Measurements from ENCODE around the gene SLC35F3. TPM values are rescaled to one million over a fixed set of nuclear protein-coding genes. Genes with fewer than 3 reads are reported as not detected.

SLC35F3 gene
- polyA plus RNA-seq, 1 of the 3 experiments (the other 2 are of a cell fraction): 0.87 TPM

DNA sequence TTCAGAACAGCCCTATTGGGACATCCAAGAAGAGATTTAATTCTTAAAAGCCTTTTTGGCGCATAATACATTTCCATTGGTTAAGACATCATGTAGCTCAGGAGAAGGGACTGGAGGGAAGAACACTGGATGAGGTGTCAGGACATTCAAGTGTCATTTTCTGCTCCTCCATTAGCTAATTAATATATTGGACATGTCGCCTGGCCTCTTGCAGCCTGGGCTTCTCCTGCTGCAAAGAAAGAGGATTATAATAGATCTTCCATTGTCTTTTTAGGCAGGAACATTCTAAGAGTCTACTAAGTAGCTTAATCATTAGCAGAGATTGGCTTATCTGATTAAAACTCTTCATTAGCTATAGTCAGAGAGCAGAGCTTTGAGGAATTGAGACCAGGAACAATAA is 317.1 kb downstream of the SLC35F3 start:
- Histone ChIP-seq H4K20me1 (ENCODE audit: insufficient read depth) (no peaks in the 10 kb centered on the region), H3K79me2 (ENCODE audit: insufficient read depth) (no peaks in the 10 kb centered on the region), H3K27ac (ENCODE audit: low read depth in 2 of 2, low read length in 1 of 2) (no peak overlapping the region), H3F3A (replicated peaks; ENCODE audit: insufficient read depth) (no peaks in the 10 kb centered on the region), H2AFZ (ENCODE audit: low read depth) (no peak overlapping the region), H3K9me2 (no peaks in the 10 kb centered on the region), H3K4me3 (ENCODE audit: low read depth in 2 of 2, low read length in 1 of 2) (no peak overlapping the region), H3K4me1 (ENCODE audit: control insufficient read depth in 1 of 2, insufficient read depth in 2 of 2, low read depth in 1 of 2, low read length in 1 of 2) (no peaks in the 10 kb centered on the region), H3K36me3 (replicated peaks in 1 of 2; ENCODE audit: control insufficient read depth in 1 of 2, insufficient read depth in 2 of 2, low read length in 1 of 2) (no peaks in the 10 kb centered on the region), H3K9ac (no peak overlapping the region), H3K9me3 (no peaks in the 10 kb centered on the region), H3K27me3 (ENCODE audit: insufficient read depth) (no peaks in the 10 kb centered on the region), H3K4me2 (no peak overlapping the region)
- 71% methylated on average over 2 of the region's 2 CpGs for WGBS (ENCODE audit: low lambda C conversion rate)
- POLR2A ChIA-PET: no interaction called here
- CTCF ChIA-PET: interaction anchor here (1.1 to 1.6 kb wide), 4 partner anchors 8 to 89 kb away, joined by 3 to 7 read pairs (median 4); no protein-coding TSS in a partner anchor
- DNase-seq: no peak
- TF ChIP-seq CHD2 (IDR thresholded peaks at IDR 0.05; ENCODE audit: low read length, partially characterized antibody) (no peak), FOXJ3 (CRISPR knock-in tag; IDR thresholded peaks at IDR 0.05) (no peak), ELF1 (IDR thresholded peaks at IDR 0.05) (no peak), RXRA (IDR thresholded peaks at IDR 0.05; ENCODE audit: borderline replicate concordance, low read depth) (no peak), NRF1 (IDR thresholded peaks at IDR 0.05; ENCODE audit: low read depth, low read length) (no peak), MXI1 (IDR thresholded peaks at IDR 0.05; ENCODE audit: low read depth, low read length) (no peak), GABPA (IDR thresholded peaks at IDR 0.05; ENCODE audit: low read depth) (no peak), SMC3 (IDR thresholded peaks at IDR 0.05; ENCODE audit: low read depth, low read length) (no peak), TAF1 (IDR thresholded peaks at IDR 0.05; ENCODE audit: borderline replicate concordance, low read depth, low read length) (no peak), MEF2A (IDR thresholded peaks at IDR 0.05; ENCODE audit: borderline replicate concordance, low read depth) (no peak), SIN3A (IDR thresholded peaks at IDR 0.05; ENCODE audit: borderline replicate concordance, low read depth, low read length) (no peak), POLR2AphosphoS5 (IDR thresholded peaks at IDR 0.05; ENCODE audit: low read depth, low read length) (no peak), TEAD4 (IDR thresholded peaks at IDR 0.05; ENCODE audit: borderline replicate concordance, insufficient read depth) (no peak), YY1 (IDR thresholded peaks at IDR 0.05; ENCODE audit: low read depth) (no peak), USF1 (IDR thresholded peaks at IDR 0.05; ENCODE audit: borderline replicate concordance, low read depth) (no peak)
- TF ChIP-seq, protein P1, sequence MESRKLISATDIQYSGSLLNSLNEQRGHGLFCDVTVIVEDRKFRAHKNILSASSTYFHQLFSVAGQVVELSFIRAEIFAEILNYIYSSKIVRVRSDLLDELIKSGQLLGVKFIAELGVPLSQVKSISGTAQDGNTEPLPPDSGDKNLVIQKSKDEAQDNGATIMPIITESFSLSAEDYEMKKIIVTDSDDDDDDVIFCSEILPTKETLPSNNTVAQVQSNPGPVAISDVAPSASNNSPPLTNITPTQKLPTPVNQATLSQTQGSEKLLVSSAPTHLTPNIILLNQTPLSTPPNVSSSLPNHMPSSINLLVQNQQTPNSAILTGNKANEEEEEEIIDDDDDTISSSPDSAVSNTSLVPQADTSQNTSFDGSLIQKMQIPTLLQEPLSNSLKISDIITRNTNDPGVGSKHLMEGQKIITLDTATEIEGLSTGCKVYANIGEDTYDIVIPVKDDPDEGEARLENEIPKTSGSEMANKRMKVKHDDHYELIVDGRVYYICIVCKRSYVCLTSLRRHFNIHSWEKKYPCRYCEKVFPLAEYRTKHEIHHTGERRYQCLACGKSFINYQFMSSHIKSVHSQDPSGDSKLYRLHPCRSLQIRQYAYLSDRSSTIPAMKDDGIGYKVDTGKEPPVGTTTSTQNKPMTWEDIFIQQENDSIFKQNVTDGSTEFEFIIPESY (IDR thresholded peaks at IDR 0.05; ENCODE audit: borderline replicate concordance, low read depth): no peak

All from SK-N-SH (cell line).